Gastroesophageal sphincter (tissue), 3 donors: ENCODE measurements around the gene RAB12.

Source experiments
- CTCF ChIP-seq, 4 experiments: fragments of 200-600 bp in 2 of 4; fragments of 450-650 bp in 2 of 4; sonication (generic) in 1 of 4; IDR thresholded peaks; one replicate each; pipeline ENCODE4 v1.5.1; 2017 to 2019; ENCODE audit warnings: antibody characterized with exemption in 4 of 4, mild to moderate bottlenecking in 2 of 4, moderate library complexity in 2 of 4
- POLR2AphosphoS5 ChIP-seq: sonication (generic); formaldehyde crosslinking; IDR thresholded peaks from one replicate; pipeline ENCODE4 v1.6.1; 2017; ENCODE audit warnings: antibody characterized with exemption

- TF ChIP-seq POLR2AphosphoS5: no peak
- TF ChIP-seq CTCF (IDR thresholded peaks at IDR 0.05): no peak
These were observed 6.7 kb upstream of the RAB12 start for GRCh38 chr18:8602557-8602956.
